Measurements from ENCODE around the gene SPIN3.
"Not testable (repeated sequence)": the region's sequence is repeated elsewhere in the genome, so short reads cannot be mapped to it uniquely, and the experiment has no call there.

SPIN3 gene

DNA sequence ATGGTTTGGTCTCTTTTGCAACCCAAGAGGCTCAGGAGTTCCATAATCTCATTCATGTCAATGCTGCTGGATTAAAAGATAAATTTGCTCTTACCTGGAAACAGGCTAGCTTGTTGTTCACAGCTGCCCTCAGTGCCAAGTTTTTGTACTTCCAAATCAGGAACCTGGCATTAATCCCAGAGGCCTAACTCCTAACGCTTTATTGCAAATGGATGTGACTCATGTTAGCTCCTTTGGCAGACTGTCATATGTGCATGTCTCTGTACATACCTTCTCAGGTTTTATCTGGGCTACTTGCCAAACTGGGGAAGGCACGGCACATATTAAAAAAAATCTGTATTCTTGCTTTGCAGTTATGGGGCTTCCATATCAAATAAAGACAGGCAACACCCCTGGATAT lies 49.1 kb downstream of the SPIN3 start:
- not testable (repeated sequence) for H3K27ac Mint-ChIP-seq (ENCODE audit: low read depth); DNase-seq (ENCODE audit: low spot score in 2 of 2); H3K4me1 Mint-ChIP-seq; H3K36me3 Mint-ChIP-seq (ENCODE audit: insufficient read depth); H3K9me3 Mint-ChIP-seq; H3K27me3 Mint-ChIP-seq; ATAC-seq (replicated peaks; ENCODE audit: extremely low read depth, poor library complexity, severe bottlenecking); H3K4me3 Mint-ChIP-seq

DNA sequence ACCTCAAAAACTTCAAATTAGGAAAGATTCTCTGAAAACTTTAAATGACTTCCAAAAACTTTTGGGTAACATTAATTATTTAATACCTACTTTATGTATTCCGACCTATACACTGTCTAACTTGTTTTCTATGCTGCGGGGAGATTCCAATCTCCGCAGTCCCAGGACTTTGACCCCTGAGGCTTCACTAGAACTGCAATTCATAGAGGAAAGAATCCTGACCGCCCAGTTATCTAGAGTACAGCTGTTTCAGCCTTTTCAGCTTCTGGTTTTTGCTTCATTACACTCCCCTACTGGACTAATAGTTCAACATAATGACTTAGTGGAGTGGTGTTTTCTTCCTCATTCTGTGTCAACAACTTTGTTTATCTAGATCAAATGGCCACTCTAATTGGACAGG lies 50.1 kb downstream of the SPIN3 start:
- not testable (repeated sequence) for ATAC-seq (replicated peaks; ENCODE audit: extremely low read depth, poor library complexity, severe bottlenecking); H3K27ac Mint-ChIP-seq (ENCODE audit: low read depth); H3K36me3 Mint-ChIP-seq (ENCODE audit: insufficient read depth); H3K4me3 Mint-ChIP-seq; H3K9me3 Mint-ChIP-seq; DNase-seq (ENCODE audit: low spot score in 2 of 2); H3K4me1 Mint-ChIP-seq
- H3K27me3 Mint-ChIP-seq, result peaks cover 14% of the 10 kb centered on the region

DNA sequence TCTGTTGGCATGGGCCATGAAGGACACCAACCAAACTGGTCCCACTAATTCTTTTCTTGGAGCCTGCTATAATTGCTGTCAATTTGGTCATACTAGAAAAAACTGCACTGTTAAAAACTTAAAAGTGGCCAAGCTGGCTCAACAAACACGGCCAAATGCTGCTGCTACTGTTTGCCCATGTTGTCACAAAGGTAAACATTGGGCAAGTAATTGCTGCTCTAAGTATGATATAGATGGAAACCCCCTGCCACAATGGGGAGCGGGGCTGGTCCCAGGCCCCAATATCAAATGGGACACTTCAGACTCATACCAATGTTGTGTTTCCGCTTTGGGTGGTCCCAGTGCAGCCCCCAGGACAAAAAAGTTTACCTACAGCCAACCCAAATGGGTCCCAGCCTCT lies 52.1 kb downstream of the SPIN3 start:
- ATAC-seq (replicated peaks; ENCODE audit: extremely low read depth, poor library complexity, severe bottlenecking) (no peak), DNase-seq (ENCODE audit: low spot score in 2 of 2) (no peak)
- Mint-ChIP-seq H3K4me3 (no peak overlapping the region), H3K9me3 (no peaks in the 10 kb centered on the region), H3K4me1 (no peaks in the 10 kb centered on the region), H3K36me3 (ENCODE audit: insufficient read depth) (no peaks in the 10 kb centered on the region), H3K27ac (ENCODE audit: low read depth) (no peak overlapping the region), H3K27me3 (peaks cover 14% of the 10 kb centered on the region)

Data from central memory CD8-positive, alpha-beta T cell (primary cell).